RCC 7860 (cell line): ENCODE data around the gene SMIM13.

Source experiments
- DNase-seq: peaks from one replicate; pipeline ENCODE4 v3.0.0-alpha.2; 2015; ENCODE audit warnings: low spot score
- FAIRE-seq: peaks from 2 replicates; lab custom pipeline; 2012; peaks lifted over from hg19 to GRCh38; lab: Jason Lieb, UNC

Gene SMIM13

GRCh38 chr6:11120271-11121005 is 26.8 kb downstream of the SMIM13 start:
- FAIRE-seq (no peak), DNase-seq (peak; percentile 23)

GRCh38 chr6:11121851-11122250 is 28.2 kb downstream of the SMIM13 start:
- FAIRE-seq, result no peak
- DNase-seq, result no peak

GRCh38 chr6:11122380-11122779 is 28.7 kb downstream of the SMIM13 start:
- no peak for FAIRE-seq
- DNase-seq, result no peak

- FAIRE-seq, result no peak
- DNase-seq, result no peak
These were observed 30.3 kb downstream of the SMIM13 start for GRCh38 chr6:11123978-11124377.

GRCh38 chr6:11126876-11127275 is 33.2 kb downstream of the SMIM13 start:
- FAIRE-seq (no peak), DNase-seq (peak; percentile 14)

DNA sequence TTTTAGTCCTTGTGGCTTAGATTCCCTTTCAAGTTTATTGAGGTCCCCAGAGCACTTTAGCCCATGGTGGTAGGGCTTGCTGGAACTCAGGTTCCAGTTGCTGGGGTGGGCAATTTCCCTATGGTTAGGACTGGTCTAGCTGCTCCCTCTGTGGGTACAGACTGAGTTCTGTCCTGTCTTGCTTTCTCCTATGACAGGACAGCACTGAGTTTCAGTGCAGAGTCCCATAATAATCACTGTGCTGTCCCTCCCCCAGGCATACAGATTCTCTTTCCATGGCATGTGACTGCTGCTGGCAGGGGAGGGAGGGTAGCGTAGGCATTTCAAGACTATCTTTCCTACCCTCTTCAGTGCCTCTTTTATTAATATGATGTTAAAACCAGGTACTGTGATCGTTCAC is 35.0 kb downstream of the SMIM13 start:
- FAIRE-seq (no peak), DNase-seq (no peak)

DNA sequence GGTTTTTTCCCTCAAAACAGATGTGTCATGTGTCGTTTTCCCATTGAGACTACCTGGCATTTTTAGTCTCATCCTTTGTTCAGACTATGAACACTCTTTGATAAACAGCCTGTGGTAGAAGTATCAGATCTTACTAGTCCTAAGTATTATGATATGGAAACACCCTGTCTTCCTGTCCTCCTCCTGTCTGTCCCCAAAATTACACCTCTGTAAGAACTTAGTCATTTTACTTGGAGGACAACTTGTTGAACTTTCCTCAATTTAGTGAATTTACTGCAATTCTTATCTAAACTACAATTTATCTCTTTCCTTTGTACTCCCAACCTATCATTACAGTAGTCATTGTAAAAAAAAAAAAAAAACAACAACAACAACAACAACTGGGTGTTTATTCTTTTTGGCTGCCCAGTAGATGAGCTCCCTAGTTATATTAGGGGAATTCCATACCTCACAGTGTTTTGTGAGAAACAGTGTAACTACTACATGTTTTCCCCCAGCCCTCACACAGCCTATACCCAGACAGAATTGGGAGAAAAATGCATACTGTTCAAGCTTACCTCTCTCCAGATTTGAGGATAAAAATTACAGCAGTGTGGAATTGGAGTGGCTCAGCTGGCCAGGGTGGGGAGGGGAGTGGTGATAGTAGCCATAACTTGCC is 36.4 kb downstream of the SMIM13 start:
- DNase-seq (no peak), FAIRE-seq (no peak)

DNA sequence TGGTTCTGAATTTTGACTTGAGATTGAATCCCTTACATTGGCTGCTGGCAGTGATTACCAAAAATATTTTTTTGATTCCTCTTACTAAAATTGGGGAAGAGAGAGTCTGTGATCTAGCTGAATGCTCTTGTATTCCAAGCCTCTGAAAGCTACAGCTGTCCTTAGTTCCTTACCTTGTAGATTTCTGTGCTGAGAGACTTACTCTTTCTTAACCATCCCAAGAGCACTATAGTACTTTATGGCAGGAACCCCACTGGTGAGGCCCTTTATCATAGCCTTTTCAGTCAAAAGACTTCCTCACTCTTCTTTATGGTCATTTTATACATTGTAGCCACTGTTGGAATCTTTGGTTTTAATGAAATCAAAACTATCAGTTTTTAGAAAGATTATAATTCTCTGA is 37.0 kb downstream of the SMIM13 start:
- DNase-seq (no peak), FAIRE-seq (no peak)

- DNase-seq, result no peak
- FAIRE-seq, result no peak
These were observed 38.7 kb downstream of the SMIM13 start for GRCh38 chr6:11132194-11132888.

DNA sequence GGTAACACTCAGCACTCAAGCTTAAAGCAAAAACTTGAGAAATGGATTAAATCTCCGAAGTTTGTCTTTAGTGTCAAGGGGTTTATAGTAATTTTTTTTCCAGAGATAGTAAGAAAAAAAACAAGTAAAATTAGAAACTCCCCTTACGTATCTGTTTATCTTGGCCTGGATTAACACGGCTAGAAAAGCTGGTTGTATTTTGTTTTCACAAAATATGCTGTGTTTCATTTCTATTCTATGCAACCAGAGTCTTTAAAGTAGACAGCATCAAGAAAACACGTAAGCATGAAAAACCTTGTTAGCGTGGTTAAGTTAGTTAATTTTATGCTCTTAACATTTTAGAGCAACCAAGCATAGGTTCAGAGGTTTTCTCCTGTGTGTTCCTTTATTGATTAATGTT is 39.6 kb downstream of the SMIM13 start:
- FAIRE-seq (no peak), DNase-seq (no peak)

DNA sequence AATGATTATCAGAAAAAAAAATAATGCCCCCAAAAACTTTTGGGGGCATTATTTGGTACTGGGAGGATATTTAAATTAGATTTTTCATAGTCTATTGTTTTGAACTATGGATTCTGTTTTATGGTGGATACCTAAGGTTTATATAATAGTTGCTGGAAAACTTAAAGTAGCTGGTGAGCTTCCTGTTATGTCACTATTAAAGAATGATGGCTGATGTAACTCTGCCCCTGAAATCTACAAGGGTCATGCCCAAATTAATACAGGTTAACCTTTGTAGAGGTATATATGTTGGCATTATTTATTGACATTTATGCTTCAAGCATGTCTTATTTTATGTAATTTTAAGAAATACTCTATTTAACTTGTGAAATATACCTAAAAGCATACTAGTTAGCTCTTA is 43.2 kb downstream of the SMIM13 start:
- FAIRE-seq (no peak), DNase-seq (no peak)

DNA sequence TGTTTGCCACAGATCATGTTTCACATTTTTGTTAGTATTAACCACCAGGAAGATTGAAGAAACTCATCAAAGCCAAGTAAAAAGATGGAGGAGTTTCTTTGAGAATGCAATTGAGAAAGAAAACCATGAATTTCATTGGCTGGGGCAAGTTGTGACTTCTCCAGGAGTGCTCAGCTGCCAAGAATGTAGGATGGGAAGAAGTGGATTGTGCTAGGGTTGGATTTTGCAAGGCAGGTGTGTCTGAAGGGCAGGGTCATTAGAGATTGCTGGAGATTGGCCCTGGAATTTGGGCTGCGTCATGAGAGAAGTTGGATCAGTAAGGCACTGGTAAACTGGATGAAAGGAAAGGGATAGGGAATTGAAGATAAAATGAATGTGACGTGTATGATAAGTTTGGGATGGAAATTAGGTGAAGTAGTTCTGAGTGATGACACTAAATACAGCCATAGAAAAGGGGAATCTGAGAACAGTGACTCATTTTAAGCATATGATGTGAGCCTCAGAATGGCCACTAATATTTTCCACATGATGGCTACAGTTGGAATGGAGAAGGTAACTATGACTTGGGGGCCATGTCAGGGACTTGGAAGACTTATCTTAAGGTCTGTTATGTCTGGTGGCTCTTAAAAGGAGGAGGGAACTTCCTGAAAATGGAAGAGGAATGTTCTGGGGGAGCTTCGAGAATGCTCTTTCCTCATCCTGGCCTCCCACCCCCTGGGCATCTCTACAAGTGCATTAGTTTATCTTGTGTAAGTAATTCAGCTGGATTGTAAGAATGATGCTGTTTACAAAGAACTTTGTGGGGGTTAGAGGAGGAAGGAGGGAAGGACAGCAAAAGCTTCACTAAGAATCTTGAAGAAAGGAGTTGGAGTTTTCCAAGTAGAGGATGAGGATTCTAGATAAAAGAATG is 45.7 kb downstream of the SMIM13 start:
- DNase-seq (no peak), FAIRE-seq (no peak)

- FAIRE-seq, result no peak
These were observed 46.4 kb downstream of the SMIM13 start for GRCh38 chr6:11140056-11140455.

DNA sequence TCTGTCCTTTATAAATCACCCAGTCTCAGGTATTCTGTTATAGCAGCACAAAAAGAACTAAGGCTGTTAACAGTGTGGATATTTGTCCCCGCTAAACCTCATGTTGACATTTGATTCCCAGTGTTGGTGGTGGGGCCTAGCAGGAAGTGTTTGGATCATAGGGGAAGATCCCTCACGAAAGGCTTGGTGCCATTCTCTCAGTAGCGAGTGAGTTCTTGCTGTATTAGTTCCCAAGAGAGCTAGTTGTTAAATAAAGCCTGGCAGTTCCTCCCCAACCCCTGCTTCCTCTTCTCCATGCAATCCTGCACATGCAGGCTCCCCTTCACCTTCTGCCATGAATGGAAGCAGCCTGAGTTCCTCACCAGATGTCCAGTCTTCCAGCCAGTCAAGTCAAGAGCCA is 47.7 kb downstream of the SMIM13 start:
- no peak for FAIRE-seq
- DNase-seq, result no peak

More at GRCh38 chr6:11140056-11140455, 46.4 kb downstream of the SMIM13 start:
- no peak for DNase-seq

DNA sequence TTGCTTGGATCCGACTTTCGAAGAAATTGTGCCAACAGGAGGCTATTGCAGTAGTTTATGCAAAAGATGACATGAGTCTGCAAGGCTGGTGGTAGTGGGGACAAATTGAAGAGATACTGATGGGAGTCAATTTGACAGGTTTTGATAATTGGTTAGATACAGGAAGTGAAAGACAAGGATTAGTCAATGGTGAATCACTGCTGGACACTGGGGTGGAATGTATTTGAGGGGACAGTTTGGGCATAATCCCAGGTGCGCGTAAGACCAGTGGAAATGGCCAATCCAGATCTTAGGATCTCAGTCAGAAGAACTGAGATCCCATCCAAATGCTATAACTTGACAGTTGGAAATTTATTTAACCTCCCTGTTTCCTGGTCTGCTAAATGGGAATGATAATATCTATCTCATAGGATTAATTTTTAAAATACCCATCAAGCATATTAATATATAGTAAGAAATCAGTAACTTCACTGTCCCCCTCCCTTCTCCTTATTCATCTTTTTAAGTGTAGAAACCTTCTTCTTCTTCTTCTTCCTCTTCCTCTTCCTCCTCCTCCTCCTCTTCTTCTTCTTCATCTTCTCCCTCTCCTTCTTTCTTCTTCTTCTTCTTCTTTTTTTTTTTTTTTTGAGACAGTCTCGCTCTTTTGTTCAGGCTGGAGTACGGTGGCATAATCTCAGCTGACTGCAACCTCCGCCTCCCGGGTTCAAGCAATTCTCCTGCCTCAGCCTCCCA is 48.8 kb downstream of the SMIM13 start:
- FAIRE-seq (no peak), DNase-seq (no peak)

DNA sequence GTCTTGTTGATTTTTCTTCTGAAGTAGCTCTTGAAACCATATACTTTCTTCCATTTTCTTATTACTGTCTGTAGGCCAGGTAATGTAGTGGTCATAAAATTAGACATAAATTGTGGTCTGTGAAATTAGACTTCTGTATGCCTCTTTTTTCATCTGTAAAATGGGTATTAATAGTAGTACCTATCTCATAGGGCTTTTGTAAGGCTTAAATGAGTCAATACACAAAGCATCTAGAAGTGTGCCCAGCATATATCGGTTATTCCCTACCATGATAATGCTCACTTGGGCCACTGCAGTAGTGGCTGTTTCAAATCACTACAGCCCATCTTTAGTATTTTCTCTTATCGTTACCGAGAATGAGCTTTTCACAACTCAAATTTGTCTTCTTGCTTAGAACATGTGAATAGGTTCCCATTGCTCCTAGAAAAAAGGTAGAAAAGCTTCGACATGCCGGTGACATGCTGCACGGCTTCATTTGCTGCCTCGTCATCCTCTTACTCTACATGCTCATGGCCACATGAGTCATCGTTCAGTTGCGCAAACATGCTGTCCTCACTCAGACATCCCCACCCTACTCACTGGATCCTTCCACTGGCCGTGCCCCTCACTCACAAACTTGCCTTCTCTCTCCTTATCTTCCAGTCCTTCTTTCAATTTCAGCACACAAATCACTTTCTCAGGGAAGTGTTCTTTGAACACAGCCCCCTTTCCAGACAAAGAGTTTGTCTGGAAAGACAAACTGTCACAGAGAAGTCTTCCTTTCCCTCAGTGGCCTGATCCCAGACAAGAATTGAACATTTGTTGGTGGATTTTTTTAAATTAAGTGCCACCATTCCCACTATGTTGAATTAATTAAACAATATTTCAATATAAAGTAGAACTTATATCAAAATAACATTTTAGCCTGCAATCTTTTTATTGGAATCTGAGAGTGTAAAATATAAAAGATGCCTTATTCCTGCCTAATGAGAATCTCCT is 50.0 kb downstream of the SMIM13 start:
- DNase-seq, result peak; percentile 79

GRCh38 chr6:11144393-11144851 is 50.8 kb downstream of the SMIM13 start:
- FAIRE-seq, result peak; percentile 42

More for the DNA sequence above, 50.0 kb downstream of the SMIM13 start:
- peak; percentile 38 for FAIRE-seq

DNA sequence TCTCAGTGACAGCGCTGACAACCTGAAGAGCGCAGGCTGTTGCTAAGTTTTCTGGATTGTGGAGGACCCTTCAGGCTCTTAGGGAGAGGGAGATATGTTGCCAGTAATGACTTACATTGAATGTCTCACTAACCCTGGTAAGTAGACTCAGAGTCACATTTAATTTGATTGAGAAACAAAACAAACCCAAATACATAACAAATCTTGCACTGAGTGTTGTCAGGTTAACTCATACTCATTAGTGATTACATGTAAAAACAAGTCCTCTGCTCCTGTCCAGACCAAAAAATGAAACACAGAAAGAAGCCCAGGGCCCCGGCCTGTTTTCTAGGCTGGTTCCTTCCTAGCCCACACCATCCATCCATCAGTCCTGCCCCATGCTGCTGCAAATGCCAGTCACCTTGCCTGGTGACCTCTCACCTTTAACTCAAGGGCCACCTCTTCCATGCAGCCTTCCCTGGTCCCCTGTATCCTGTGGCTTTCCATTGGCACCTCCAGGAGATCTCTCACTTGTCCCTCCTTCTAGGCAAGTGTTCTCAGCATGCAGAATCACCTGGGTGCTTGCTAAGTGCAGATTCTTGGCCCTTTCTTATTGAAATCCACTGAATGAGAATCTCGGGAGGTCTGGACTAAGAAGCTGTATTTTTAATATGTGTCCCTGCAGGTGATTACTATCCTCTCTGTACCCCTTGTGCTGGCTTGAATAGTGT is 52.6 kb downstream of the SMIM13 start:
- DNase-seq, result no peak
- FAIRE-seq, result no peak

More at GRCh38 chr6:11144393-11144851, 50.8 kb downstream of the SMIM13 start:
- DNase-seq, result peak; percentile 53
